H1 (cell line): Measurements from ENCODE around the gene PIP5K1C. TPM values are rescaled to one million over a fixed set of nuclear protein-coding genes. Genes with fewer than 3 reads are reported as not detected.

Experiments used
- CTCF ChIA-PET: fragments of 300-600 bp; sonication (Branson Sonifier 250); formaldehyde crosslinking; loops from one replicate; lab custom pipeline; 2021; ENCODE audit not compliant: partially characterized antibody; lab: Charles Lee
- POLR2A ChIA-PET: fragments of 300-600 bp; sonication (Branson Sonifier 250); formaldehyde crosslinking; loops from one replicate; lab custom pipeline; 2021; ENCODE audit warnings: inconsistent platforms; ENCODE audit not compliant: partially characterized antibody; lab: Charles Lee
- DNase-seq, 2 experiments: peaks; one replicate each; pipeline versions ENCODE4 v3.0.0 to v3.0.0-alpha.2; 2010 to 2022; ENCODE audit warnings: low spot score in 2 of 2, low read depth in 1 of 2, mixed read lengths in 1 of 2
- FAIRE-seq: peaks from 2 replicates; lab custom pipeline; 2011; peaks lifted over from hg19 to GRCh38; lab: Jason Lieb, UNC
- H2AFZ ChIP-seq: 2 replicates; pipeline ENCODE4 v1.8.1; 2012; ENCODE audit warnings: low read length, inconsistent platforms
- H2AK5ac ChIP-seq: 2 replicates; pipeline ENCODE4 v1.6.1; 2013; ENCODE audit warnings: low read depth, low read length
- H2BK120ac ChIP-seq: replicated peaks from 2 replicates; pipeline ENCODE3; 2013; ENCODE audit warnings: low read depth, low read length, inconsistent platforms
- H2BK12ac ChIP-seq: 2 replicates; pipeline ENCODE4 v1.6.1; 2013; ENCODE audit warnings: low read depth, low read length
- H2BK15ac ChIP-seq: 2 replicates; pipeline ENCODE4 v1.6.1; 2013; ENCODE audit warnings: low read length
- H2BK20ac ChIP-seq: 2 replicates; pipeline ENCODE4 v1.6.1; 2013; ENCODE audit warnings: low read length
- H2BK5ac ChIP-seq: 2 replicates; pipeline ENCODE4 v1.6.1; 2013; ENCODE audit warnings: low read depth, low read length
- H3K14ac ChIP-seq: 2 replicates; pipeline ENCODE4 v1.6.1; 2013; ENCODE audit warnings: inconsistent platforms; ENCODE audit not compliant: insufficient read length
- H3K18ac ChIP-seq: 2 replicates; pipeline ENCODE4 v1.6.1; 2013; ENCODE audit warnings: low read length; ENCODE audit errors: extremely low read depth
- H3K23ac ChIP-seq: 2 replicates; pipeline ENCODE4 v1.6.1; 2013; ENCODE audit warnings: inconsistent platforms; ENCODE audit not compliant: insufficient read length
- H3K23me2 ChIP-seq: 2 replicates; pipeline ENCODE4 v1.6.1; 2013; ENCODE audit warnings: low read depth, low read length
- H3K27ac ChIP-seq: 2 replicates; pipeline ENCODE4 v1.6.1; 2011; ENCODE audit warnings: low read depth, low read length, inconsistent platforms
- H3K27me3 ChIP-seq, 4 experiments: replicated peaks in 1 of 4; 1 replicate in 1 of 4; 2 replicates in 3 of 4; pipeline versions ENCODE4 v1.6.1 to v1.8.1; 2011 to 2013; ENCODE audit warnings: low read length in 3 of 4, mild to moderate bottlenecking in 3 of 4, inconsistent platforms in 2 of 4, mixed read lengths in 2 of 4, moderate library complexity in 1 of 4; ENCODE audit not compliant: control insufficient read depth in 3 of 4, insufficient read depth in 3 of 4; ENCODE audit errors: extremely low read depth in 1 of 4
- H3K36me3 ChIP-seq, 4 experiments: 2 replicates each; pipeline versions ENCODE4 v1.6.1 to v1.8.1; 2011 to 2013; ENCODE audit warnings: mild to moderate bottlenecking in 4 of 4, low read length in 3 of 4, moderate library complexity in 2 of 4, control low read depth in 1 of 4, inconsistent platforms in 1 of 4; ENCODE audit not compliant: insufficient read depth in 4 of 4, control insufficient read depth in 2 of 4
- H3K4ac ChIP-seq: replicated peaks from 2 replicates; pipeline ENCODE3; 2013; ENCODE audit warnings: low read length, low read depth, mixed read lengths, inconsistent platforms; ENCODE audit not compliant: insufficient read length
- H3K4me1 ChIP-seq, 4 experiments: replicated peaks in 1 of 4; 1 replicate in 1 of 4; 2 replicates in 3 of 4; pipeline versions ENCODE4 v1.6.1 to v1.8.1; 2011 to 2013; ENCODE audit warnings: low read length in 3 of 4, inconsistent platforms in 2 of 4, mixed read lengths in 1 of 4; ENCODE audit not compliant: insufficient read depth in 4 of 4, control insufficient read depth in 3 of 4
- H3K4me2 ChIP-seq, 2 experiments: 2 replicates each; pipeline versions ENCODE4 v1.6.1 to v1.8.1; 2011 to 2013; ENCODE audit warnings: low read depth in 2 of 2, low read length in 2 of 2, control low read depth in 1 of 2, inconsistent platforms in 1 of 2, mild to moderate bottlenecking in 1 of 2; ENCODE audit not compliant: insufficient read depth in 1 of 2
- H3K4me3 ChIP-seq, 4 experiments: fragments of 200-600, 300-600 bp in 1 of 4; sonication (generic), shearing (Covaris generic), sonication (Bioruptor Twin) in 1 of 4; 2 replicates each; pipeline versions ENCODE4 v1.5.1 to v1.8.1; 2011 to 2016; ENCODE audit warnings: low read length in 4 of 4, low read depth in 3 of 4, control low read depth in 2 of 4, inconsistent platforms in 2 of 4, mild to moderate bottlenecking in 2 of 4, mixed read lengths in 1 of 4, moderate library complexity in 1 of 4; ENCODE audit not compliant: insufficient read depth in 2 of 4; ENCODE audit errors: extremely low read depth in 1 of 4
- H3K56ac ChIP-seq: replicated peaks from 2 replicates; pipeline ENCODE3; 2013; ENCODE audit warnings: low read depth, mild to moderate bottlenecking, mixed read lengths, low read length, inconsistent platforms; ENCODE audit not compliant: insufficient read length
- H3K79me1 ChIP-seq: 2 replicates; pipeline ENCODE4 v1.6.1; 2013; ENCODE audit warnings: low read depth, low read length, control low read depth
- H3K79me2 ChIP-seq, 2 experiments: 2 replicates each; pipeline versions ENCODE4 v1.6.1 to v1.8.1; 2012 to 2013; ENCODE audit warnings: low read length in 2 of 2, mild to moderate bottlenecking in 2 of 2, inconsistent platforms in 1 of 2; ENCODE audit not compliant: insufficient read depth in 2 of 2, control insufficient read depth in 1 of 2
- H3K9ac ChIP-seq, 4 experiments: replicated peaks in 1 of 4; 1 replicate in 1 of 4; 2 replicates in 3 of 4; pipeline versions ENCODE4 v1.6.1 to v1.8.1; 2011 to 2013; ENCODE audit warnings: low read depth in 3 of 4, low read length in 3 of 4, control low read depth in 2 of 4, mild to moderate bottlenecking in 2 of 4, moderate library complexity in 2 of 4, inconsistent platforms in 1 of 4; ENCODE audit errors: extremely low read depth in 1 of 4
- H3K9me3 ChIP-seq, 2 experiments: 2 replicates each; pipeline versions ENCODE4 v1.6.1 to v1.8.1; 2012 to 2013; ENCODE audit warnings: mild to moderate bottlenecking in 2 of 2, moderate library complexity in 2 of 2, control low read depth in 1 of 2, inconsistent platforms in 1 of 2, low read depth in 1 of 2, low read length in 1 of 2, mixed read lengths in 1 of 2; ENCODE audit not compliant: insufficient read depth in 2 of 2
- H4K20me1 ChIP-seq, 2 experiments: replicated peaks in 1 of 2; 2 replicates each; pipeline versions ENCODE3 to v1.8.1; 2011 to 2013; ENCODE audit warnings: inconsistent platforms in 2 of 2, low read length in 2 of 2, mild to moderate bottlenecking in 1 of 2; ENCODE audit not compliant: insufficient read depth in 2 of 2, control insufficient read depth in 1 of 2
- H4K5ac ChIP-seq: 2 replicates; pipeline ENCODE4 v1.6.1; 2013; ENCODE audit warnings: low read length, low read depth, mixed read lengths, inconsistent platforms; ENCODE audit not compliant: insufficient read length
- H4K8ac ChIP-seq: 2 replicates; pipeline ENCODE4 v1.8.0; 2013; ENCODE audit warnings: mild to moderate bottlenecking, moderate library complexity, low read length, inconsistent platforms; ENCODE audit not compliant: insufficient read depth; ENCODE audit errors: extremely low read depth
- H4K91ac ChIP-seq: replicated peaks from 2 replicates; pipeline ENCODE3; 2013; ENCODE audit warnings: low read length, mixed read lengths, inconsistent platforms; ENCODE audit not compliant: insufficient read length
- ASH2L ChIP-seq: fragments of 200-600, 300-600 bp; sonication (generic); IDR thresholded peaks from one replicate; pipeline ENCODE4 v1.7.1; 2017; ENCODE audit warnings: low read length
- CHD1 ChIP-seq: IDR thresholded peaks from 2 replicates; pipeline ENCODE4 v1.6.1; 2012; ENCODE audit warnings: low read depth, low read length, improper control_type of control experiment
- CREB1 ChIP-seq: IDR thresholded peaks from 2 replicates; pipeline ENCODE4 v1.6.1; 2012; ENCODE audit warnings: inconsistent platforms
- FOSL1 ChIP-seq: IDR thresholded peaks from 2 replicates; pipeline ENCODE4 v1.6.1; 2011; ENCODE audit warnings: mild to moderate bottlenecking, low read depth, low read length, moderate library complexity; ENCODE audit not compliant: insufficient read depth
- GABPA ChIP-seq: IDR thresholded peaks from 2 replicates; pipeline ENCODE4 v1.6.1; 2011; ENCODE audit warnings: mild to moderate bottlenecking, low read length, moderate library complexity, borderline replicate concordance; ENCODE audit not compliant: insufficient read depth
- JUN ChIP-seq: IDR thresholded peaks from 2 replicates; pipeline ENCODE4 v1.6.1; 2011; ENCODE audit warnings: low read depth, mild to moderate bottlenecking, improper control_type of control experiment, low read length
- KDM1A ChIP-seq: fragments of 200-600, 300-600 bp; sonication (generic); IDR thresholded peaks from 2 replicates; pipeline ENCODE4 v1.7.1; 2016; ENCODE audit warnings: mild to moderate bottlenecking, low read length, borderline replicate concordance
- TBP ChIP-seq: IDR thresholded peaks from 2 replicates; pipeline ENCODE4 v1.6.1; 2011; ENCODE audit warnings: low read depth, low read length, improper control_type of control experiment
- TEAD4 ChIP-seq: IDR thresholded peaks from 2 replicates; pipeline ENCODE4 v1.6.1; 2012; ENCODE audit warnings: low read depth, low read length, inconsistent platforms, mixed read lengths
- WGBS, 2 experiments: shearing (Covaris generic) in 1 of 2; methylation state at CpG; one replicate each; pipeline versions ENCODE4 v1.1.6 to v1.1.7; 2013 to 2015; ENCODE audit warnings: low lambda C conversion rate in 2 of 2, mixed read lengths in 2 of 2, inconsistent platforms in 1 of 2, low coverage in 1 of 2, missing lambda C conversion rate in 1 of 2; ENCODE audit not compliant: insufficient replicate concordance in 2 of 2, insufficient coverage in 1 of 2, insufficient read length in 1 of 2; ENCODE audit errors: extremely low coverage in 1 of 2, missing lambda C conversion rate in 1 of 2; 5-methylcytosine and 5-hydroxymethylcytosine counted together
- polyA plus RNA-seq, 7 experiments: library from polyadenylated mRNA; depleted of rRNA in 3 of 7; stranded (reverse) in 5 of 7; unstranded in 2 of 7; fragments of >200 nt in 5 of 7; fragments of 200-250 nt in 2 of 7; gene quantifications; 1 replicate in 5 of 7; 2 replicates in 1 of 7; 4 replicates in 1 of 7; pipeline versions ENCODE4 v1.2.1 to v1.2.3, GENCODE V29; 2011 to 2013; ENCODE audit warnings: missing spikeins in 2 of 7, mixed read lengths in 2 of 7
- total RNA-seq: library from RNA; stranded (reverse); fragmentation: NEBNext Ultra II Directional; extraction: Animal tissue kit (Norgen Biotek cat#: 25700); gene quantifications from 2 replicates; pipeline ENCODE4 v1.2.1, GENCODE V29; 2021
- TF ChIP-seq, protein P1 (sequence below): IDR thresholded peaks from 2 replicates; pipeline ENCODE4 v1.6.1; 2012; ENCODE audit warnings: inconsistent platforms
- TF ChIP-seq, protein P2 (sequence below): IDR thresholded peaks from 2 replicates; pipeline ENCODE4 v1.6.1; 2011; ENCODE audit warnings: low read length, improper control_type of control experiment

The PIP5K1C gene
- total and polyA plus RNA-seq, 2 of the 8 experiments (the other 6 are each of a cell fraction or from before 2014, with no cell fraction given): 10.6 to 32.9 TPM

DNA sequence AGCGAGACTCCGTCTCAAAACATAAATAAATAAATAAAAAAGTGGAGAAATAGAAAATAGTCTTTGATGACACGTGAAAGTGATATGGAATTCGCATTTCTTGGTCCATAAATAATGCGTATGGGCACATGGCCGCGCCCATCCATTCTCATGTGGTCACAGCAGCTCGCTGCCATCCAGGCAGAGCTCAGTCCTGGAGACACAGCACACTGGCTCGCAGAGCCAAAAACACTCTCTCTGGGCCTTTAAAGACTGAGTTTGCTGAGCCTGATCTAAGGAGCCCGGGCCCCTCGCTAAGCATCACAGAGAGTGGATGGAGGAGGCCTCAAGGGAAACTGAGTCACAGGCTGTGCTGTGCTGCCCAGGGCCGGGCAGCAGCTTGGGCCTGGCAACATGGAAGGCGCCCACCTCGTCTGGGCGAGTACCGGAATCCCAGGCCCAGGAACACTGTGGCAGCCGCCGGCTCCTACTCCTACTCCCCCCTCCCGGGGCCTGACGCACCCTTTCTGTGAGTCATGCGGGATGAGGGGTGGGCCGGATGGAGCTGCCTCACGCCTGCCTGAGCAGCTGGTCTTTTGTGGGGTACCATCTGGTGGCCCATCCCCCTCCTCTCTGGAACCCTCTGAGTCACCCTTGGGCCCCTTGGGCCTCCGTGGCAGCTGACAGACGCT, 44.7 kb downstream of the PIP5K1C start:
- Histone ChIP-seq H3K4me1 (no peaks in the 10 kb centered on the region), H3K79me1 (no peaks in the 10 kb centered on the region), H3K4me2 (no peak overlapping the region), H4K20me1 (peaks cover 0 to 16% of the 10 kb centered on the region in 2 experiments), H2BK5ac (no peak overlapping the region), H3K23me2 (no peaks in the 10 kb centered on the region), H4K5ac (no peak overlapping the region), H3K56ac (no peak overlapping the region), H3K27me3 (no peaks in the 10 kb centered on the region), H2BK12ac (no peak overlapping the region), H3K9me3 (no peaks in the 10 kb centered on the region), H2AK5ac (no peak overlapping the region), H4K8ac (peak overlapping the region; percentile 25; the same call in 1 of the 2 replicates), H3K79me2 (no peaks in the 10 kb centered on the region), H3K27ac (no peak overlapping the region), H2BK120ac (no peak overlapping the region), H3K14ac (no peak overlapping the region), H2AFZ (no peak overlapping the region), H3K9ac (no peak overlapping the region), H3K4me3 (no peak overlapping the region), H3K18ac (no peak overlapping the region), H3K23ac (no peak overlapping the region), H4K91ac (no peak overlapping the region), H2BK20ac (no peak overlapping the region), H2BK15ac (no peak overlapping the region), H3K4ac (no peak overlapping the region), H3K36me3 (peaks cover 0 to 25% (median 8%) of the 10 kb centered on the region in 4 experiments; a peak in 5 of 8 replicates)
- CTCF ChIA-PET: interaction anchor here (1.0 to 3.9 kb wide), 12 partner anchors 11 to 445 kb away, joined by 3 to 25 read pairs (median 4); partner anchors contain the start of gene GIPC3
- FAIRE-seq: no peak
- POLR2A ChIA-PET: interaction anchor here (0.6 to 0.7 kb wide), 2 partner anchors 10 to 12 kb away, joined by 3 read pairs; no protein-coding TSS in a partner anchor
- WGBS, 2 experiments: 91% methylated on average over 23 of the region's 25 CpGs; no CpG with 5 or more reads in 1 of the 2 experiments
- no peak for DNase-seq
- TF ChIP-seq GABPA: no peak
- no peak for TF ChIP-seq CREB1
- TF ChIP-seq, protein P1, sequence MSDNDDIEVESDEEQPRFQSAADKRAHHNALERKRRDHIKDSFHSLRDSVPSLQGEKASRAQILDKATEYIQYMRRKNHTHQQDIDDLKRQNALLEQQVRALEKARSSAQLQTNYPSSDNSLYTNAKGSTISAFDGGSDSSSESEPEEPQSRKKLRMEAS: no peak
- TF ChIP-seq ASH2L: no peak
- TF ChIP-seq TEAD4: no peak
- TF ChIP-seq KDM1A: no peak
- no peak for TF ChIP-seq TBP
- no peak for TF ChIP-seq CHD1
- no peak for TF ChIP-seq FOSL1
- no peak for TF ChIP-seq JUN
- TF ChIP-seq, protein P2, sequence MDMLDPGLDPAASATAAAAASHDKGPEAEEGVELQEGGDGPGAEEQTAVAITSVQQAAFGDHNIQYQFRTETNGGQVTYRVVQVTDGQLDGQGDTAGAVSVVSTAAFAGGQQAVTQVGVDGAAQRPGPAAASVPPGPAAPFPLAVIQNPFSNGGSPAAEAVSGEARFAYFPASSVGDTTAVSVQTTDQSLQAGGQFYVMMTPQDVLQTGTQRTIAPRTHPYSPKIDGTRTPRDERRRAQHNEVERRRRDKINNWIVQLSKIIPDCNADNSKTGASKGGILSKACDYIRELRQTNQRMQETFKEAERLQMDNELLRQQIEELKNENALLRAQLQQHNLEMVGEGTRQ: no peak
